HUES64 (cell line): ENCODE measurements around the gene GIGYF2.
A peak's percentile ranks its signal among the peaks of the same experiment; 100 is the strongest.

Experiments
- H3K27ac ChIP-seq: 2 replicates; pipeline ENCODE4 v1.7.0; 2013; ENCODE audit warnings: low read depth, low read length, inconsistent platforms
- H3K27me3 ChIP-seq: 2 replicates; pipeline ENCODE4 v1.6.1; 2013; ENCODE audit warnings: mild to moderate bottlenecking, low read length; ENCODE audit not compliant: insufficient read depth
- H3K36me3 ChIP-seq: 2 replicates; pipeline ENCODE4 v1.6.1; 2013; ENCODE audit warnings: mild to moderate bottlenecking, low read length; ENCODE audit not compliant: insufficient read depth
- H3K4me1 ChIP-seq: 2 replicates; pipeline ENCODE4 v1.6.1; 2013; ENCODE audit warnings: mild to moderate bottlenecking, low read length, moderate library complexity; ENCODE audit not compliant: insufficient read depth
- H3K4me3 ChIP-seq: 2 replicates; pipeline ENCODE4 v1.5.1; 2013; ENCODE audit warnings: mild to moderate bottlenecking, low read length, moderate library complexity
- H3K9ac ChIP-seq: 2 replicates; pipeline ENCODE4 v1.6.1; 2013; ENCODE audit warnings: mild to moderate bottlenecking, low read depth, low read length
- H3K9me3 ChIP-seq: 2 replicates; pipeline ENCODE4 v1.6.1; 2013; ENCODE audit warnings: low read depth, low read length; ENCODE audit not compliant: insufficient read depth
- WGBS: fragments of 150-250, 120-280 bp; methylation state at CpG from one replicate; pipeline ENCODE4 v1.1.7; 2013; ENCODE audit warnings: missing lambda C conversion rate; 5-methylcytosine and 5-hydroxymethylcytosine counted together

Gene GIGYF2

DNA sequence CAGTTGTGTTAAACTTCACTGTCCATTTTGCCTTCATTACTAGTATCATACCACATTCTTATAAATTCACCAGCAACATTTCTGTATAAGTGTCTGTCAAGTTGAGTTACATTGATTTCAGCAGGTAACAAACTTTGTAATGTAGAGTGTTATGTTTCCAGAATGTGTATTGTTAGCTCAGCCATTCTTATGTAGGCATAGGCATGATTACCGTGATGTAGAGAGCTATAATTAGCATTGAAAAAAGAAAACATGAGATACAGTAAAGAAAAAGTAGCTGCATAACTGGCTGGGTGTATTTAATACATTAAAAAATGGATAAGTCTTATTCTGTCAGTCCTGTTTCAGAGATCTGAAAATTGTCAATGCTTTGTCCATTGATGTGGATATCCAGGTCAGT, 70.7 kb downstream of the GIGYF2 start:
- Histone ChIP-seq H3K4me1 (no peaks in the 10 kb centered on the region), H3K9ac (no peak overlapping the region), H3K36me3 (peaks cover 76% of the 10 kb centered on the region), H3K9me3 (no peaks in the 10 kb centered on the region), H3K4me3 (no peak overlapping the region), H3K27me3 (no peaks in the 10 kb centered on the region), H3K27ac (no peak overlapping the region)
- WGBS = 95% methylated on average over 1 of the region's 1 CpG

DNA sequence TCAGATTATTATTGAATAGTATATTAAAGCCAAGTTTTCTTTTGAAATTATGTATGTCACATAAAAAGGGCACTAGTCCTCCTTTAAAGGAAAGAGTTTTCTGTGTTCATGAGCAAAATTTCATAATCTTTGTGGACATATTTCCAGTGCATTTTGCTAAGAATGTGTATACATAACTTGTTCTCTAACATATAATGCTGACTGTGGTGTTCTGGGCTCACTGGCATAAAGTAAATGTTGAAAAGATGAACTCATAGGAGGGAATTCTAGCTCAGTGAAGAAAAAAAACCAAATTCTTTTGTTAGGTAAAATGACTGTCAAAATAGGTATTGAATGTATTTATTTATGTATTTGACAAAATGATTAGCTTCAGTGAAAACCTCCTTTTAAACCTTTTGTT, 73.1 kb downstream of the GIGYF2 start:
- H3K27ac ChIP-seq = no peak overlapping the region
- H3K9ac ChIP-seq = no peak overlapping the region
- no peaks in the 10 kb centered on the region for H3K9me3 ChIP-seq
- H3K36me3 ChIP-seq = peaks cover 61% of the 10 kb centered on the region
- no peaks in the 10 kb centered on the region for H3K4me1 ChIP-seq
- no peaks in the 10 kb centered on the region for H3K27me3 ChIP-seq
- no peak overlapping the region for H3K4me3 ChIP-seq

DNA sequence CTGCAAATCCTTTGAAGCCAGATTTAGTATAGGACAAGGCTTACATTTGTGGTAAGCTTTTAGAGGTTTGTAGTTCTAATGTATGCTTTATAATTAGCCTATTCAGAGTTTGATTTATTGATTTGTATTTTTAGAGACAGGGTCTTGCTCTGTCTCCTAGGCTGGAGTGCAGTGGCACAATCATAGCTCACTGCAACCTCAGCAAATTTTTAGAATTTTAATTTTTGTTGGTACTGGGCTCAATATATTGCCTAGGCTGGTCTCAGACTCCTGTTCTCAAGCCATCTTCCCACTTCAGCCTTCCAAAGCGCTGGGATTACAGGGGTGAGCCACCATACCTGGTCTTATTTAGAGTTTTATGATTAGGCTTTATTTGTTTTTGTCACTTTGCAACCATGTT, 74.7 kb downstream of the GIGYF2 start:
- Histone ChIP-seq H3K27me3 (no peaks in the 10 kb centered on the region), H3K9ac (no peak overlapping the region), H3K36me3 (peaks cover 44% of the 10 kb centered on the region), H3K4me1 (peaks cover 14% of the 10 kb centered on the region), H3K4me3 (no peak overlapping the region), H3K27ac (no peak overlapping the region), H3K9me3 (no peaks in the 10 kb centered on the region)
- WGBS = 93% methylated on average over 1 of the region's 1 CpG

DNA sequence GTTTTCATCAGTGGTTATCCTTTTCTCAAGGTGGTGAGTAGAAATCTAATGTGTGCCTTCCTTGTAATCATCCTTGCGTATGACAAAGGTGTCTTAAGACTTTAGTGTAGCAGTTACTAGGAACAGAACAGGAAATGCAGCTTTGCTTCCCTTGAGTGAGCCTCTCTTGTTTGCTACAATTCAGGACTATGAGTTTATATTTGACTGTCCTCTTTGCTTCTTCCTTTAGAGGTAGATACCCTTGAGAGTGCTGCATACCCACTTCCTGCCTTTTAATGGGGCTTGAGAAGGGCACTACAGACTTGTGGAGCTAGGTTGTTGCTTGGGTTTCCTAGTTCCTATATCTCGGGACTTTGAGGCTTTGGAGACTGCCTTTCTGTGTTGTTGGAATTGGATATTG, 75.4 kb downstream of the GIGYF2 start:
- no peak overlapping the region for H3K27ac ChIP-seq
- H3K4me3 ChIP-seq = no peak overlapping the region
- H3K9ac ChIP-seq = no peak overlapping the region
- H3K27me3 ChIP-seq = no peaks in the 10 kb centered on the region
- peaks cover 14% of the 10 kb centered on the region for H3K4me1 ChIP-seq
- H3K9me3 ChIP-seq = no peaks in the 10 kb centered on the region
- H3K36me3 ChIP-seq = peaks cover 39% of the 10 kb centered on the region
- 93% methylated on average over 2 of the region's 2 CpGs for WGBS

- H3K36me3 ChIP-seq = peaks cover 31% of the 10 kb centered on the region
- H3K9me3 ChIP-seq = no peaks in the 10 kb centered on the region
- no peaks in the 10 kb centered on the region for H3K27me3 ChIP-seq
- H3K4me3 ChIP-seq = no peak overlapping the region
- WGBS = 94% methylated on average over 9 of the region's 9 CpGs
- peaks cover 14% of the 10 kb centered on the region for H3K4me1 ChIP-seq
- H3K27ac ChIP-seq = no peak overlapping the region
- no peak overlapping the region for H3K9ac ChIP-seq
These were observed 76.7 kb downstream of the GIGYF2 start for GRCh38 chr2:232773815-232774214.

- Histone ChIP-seq H3K36me3 (peaks cover 16% of the 10 kb centered on the region), H3K27ac (peak within 1 kb of the TSS; percentile 34; the same call in 1 of the 2 replicates), H3K27me3 (no peaks in the 10 kb centered on the region), H3K9me3 (no peaks in the 10 kb centered on the region), H3K4me3 (peak within 1 kb of the TSS; percentile 38; the same call in 1 of the 2 replicates), H3K9ac (peak within 1 kb of the TSS; percentile 24; the same call in 1 of the 2 replicates), H3K4me1 (peaks cover 14% of the 10 kb centered on the region)
- WGBS = 80% methylated on average over 1 of the region's 1 CpG
These were observed 79.3 kb downstream of the GIGYF2 start, which contains the start of gene KCNJ13 for GRCh38 chr2:232776435-232776834. Gene KCNJ13, minus strand, starts transcription at chr2:232776565. Its CDS starts 5,203 bp downstream, at chr2:232771362.

- no peak overlapping the region for H3K9ac ChIP-seq
- H3K9me3 ChIP-seq = no peaks in the 10 kb centered on the region
- H3K27ac ChIP-seq = no peak overlapping the region
- no peaks in the 10 kb centered on the region for H3K27me3 ChIP-seq
- H3K4me1 ChIP-seq = peaks cover 14% of the 10 kb centered on the region
- peaks cover 10% of the 10 kb centered on the region; the same call in 1 of the 2 replicates for H3K36me3 ChIP-seq
- H3K4me3 ChIP-seq = no peak overlapping the region
- 88% methylated on average over 4 of the region's 5 CpGs for WGBS
These were observed 80.1 kb downstream of the GIGYF2 start for GRCh38 chr2:232777276-232777675.

GRCh38 chr2:232779465-232779864, 82.3 kb downstream of the GIGYF2 start:
- Histone ChIP-seq H3K9ac (no peak overlapping the region), H3K36me3 (peaks cover 10% of the 10 kb centered on the region; the same call in 1 of the 2 replicates), H3K4me1 (peaks cover 14% of the 10 kb centered on the region), H3K9me3 (no peaks in the 10 kb centered on the region), H3K27me3 (no peaks in the 10 kb centered on the region), H3K27ac (no peak overlapping the region), H3K4me3 (no peak overlapping the region)
- 95% methylated on average over 3 of the region's 3 CpGs for WGBS

- Histone ChIP-seq H3K36me3 (peaks cover 11% of the 10 kb centered on the region; the same call in 1 of the 2 replicates), H3K4me1 (peaks cover 14% of the 10 kb centered on the region), H3K27me3 (no peaks in the 10 kb centered on the region), H3K9ac (no peak overlapping the region), H3K27ac (no peak overlapping the region), H3K4me3 (no peak overlapping the region), H3K9me3 (no peaks in the 10 kb centered on the region)
- WGBS = 97% methylated on average over 1 of the region's 1 CpG
These were observed 82.8 kb downstream of the GIGYF2 start for GRCh38 chr2:232779934-232780333.

GRCh38 chr2:232781765-232782164, 84.6 kb downstream of the GIGYF2 start:
- no peaks in the 10 kb centered on the region for H3K9me3 ChIP-seq
- peaks cover 24% of the 10 kb centered on the region for H3K36me3 ChIP-seq
- no peak overlapping the region for H3K9ac ChIP-seq
- H3K27me3 ChIP-seq = no peaks in the 10 kb centered on the region
- H3K4me3 ChIP-seq = no peak overlapping the region
- H3K27ac ChIP-seq = 0 out of 2 replicates have a peak overlapping the region, but pooled peaks have one; percentile 42
- H3K4me1 ChIP-seq = peaks cover under 1% of the 10 kb centered on the region; the same call in 1 of the 2 replicates

DNA sequence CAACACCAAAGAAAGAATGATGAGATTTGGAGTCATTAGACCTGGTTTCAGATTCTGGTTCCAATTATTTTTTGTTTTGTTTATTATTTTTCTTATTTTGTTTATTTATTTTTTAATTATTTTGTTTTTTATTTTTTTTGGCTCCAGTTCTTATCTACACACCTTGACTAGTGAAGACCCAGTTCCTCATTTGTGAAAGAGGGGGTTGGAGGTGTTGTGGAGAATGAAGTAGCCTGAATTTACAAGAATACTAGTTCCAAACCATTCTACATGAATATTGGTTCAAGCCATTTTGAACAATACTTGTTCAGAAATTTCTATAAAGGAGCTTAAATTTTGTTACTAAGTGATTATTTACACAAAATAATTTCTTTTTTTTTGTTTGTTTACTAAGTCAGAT, 86.1 kb downstream of the GIGYF2 start:
- Histone ChIP-seq H3K4me1 (no peaks in the 10 kb centered on the region), H3K9me3 (no peaks in the 10 kb centered on the region), H3K9ac (no peak overlapping the region), H3K27me3 (no peaks in the 10 kb centered on the region), H3K36me3 (peaks cover 34% of the 10 kb centered on the region), H3K27ac (no peak overlapping the region), H3K4me3 (no peak overlapping the region)

DNA sequence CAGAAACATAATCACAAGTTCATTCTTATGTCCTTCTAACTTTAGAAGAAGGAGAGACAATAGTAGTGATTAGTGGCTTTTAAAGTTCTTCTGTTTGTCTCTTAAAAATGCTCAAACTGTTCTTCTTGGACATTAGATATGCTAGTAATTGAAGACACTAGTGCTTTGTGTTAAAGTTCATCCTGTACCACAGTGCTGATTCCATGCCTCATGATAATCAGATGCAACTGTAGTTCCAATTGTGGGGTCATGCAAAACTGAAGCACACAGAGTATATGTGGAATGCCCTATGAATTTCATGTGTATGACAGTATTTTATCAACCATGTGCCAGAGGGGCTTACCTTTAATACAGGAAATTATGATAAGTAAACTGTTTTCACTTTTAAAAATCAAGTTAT, 90.7 kb downstream of the GIGYF2 start:
- H3K36me3 ChIP-seq = peaks cover 79% of the 10 kb centered on the region
- no peak overlapping the region for H3K27ac ChIP-seq
- H3K9ac ChIP-seq = no peak overlapping the region
- H3K4me1 ChIP-seq = no peaks in the 10 kb centered on the region
- H3K9me3 ChIP-seq = no peaks in the 10 kb centered on the region
- H3K27me3 ChIP-seq = no peaks in the 10 kb centered on the region
- no peak overlapping the region for H3K4me3 ChIP-seq
